Measurements from ENCODE around the gene TMTC1.
"Not testable (repeated sequence)": the region's sequence is repeated elsewhere in the genome, so short reads cannot be mapped to it uniquely, and the experiment has no call there.

The TMTC1 gene

GRCh38 chr12:29783773-29784666 lies at the start of gene TMTC1:
Gene TMTC1, minus strand, starts transcription at chr12:29783942. Its CDS starts 191 bp downstream, at chr12:29783751.
- no peak for DNase-seq

GRCh38 chr12:29831173-29831572 lies 47.4 kb upstream of the TMTC1 start:
- DNase-seq, result no peak

- no peak for DNase-seq
Observed at GRCh38 chr12:29830391-29830790, 46.6 kb upstream of the TMTC1 start.

DNA sequence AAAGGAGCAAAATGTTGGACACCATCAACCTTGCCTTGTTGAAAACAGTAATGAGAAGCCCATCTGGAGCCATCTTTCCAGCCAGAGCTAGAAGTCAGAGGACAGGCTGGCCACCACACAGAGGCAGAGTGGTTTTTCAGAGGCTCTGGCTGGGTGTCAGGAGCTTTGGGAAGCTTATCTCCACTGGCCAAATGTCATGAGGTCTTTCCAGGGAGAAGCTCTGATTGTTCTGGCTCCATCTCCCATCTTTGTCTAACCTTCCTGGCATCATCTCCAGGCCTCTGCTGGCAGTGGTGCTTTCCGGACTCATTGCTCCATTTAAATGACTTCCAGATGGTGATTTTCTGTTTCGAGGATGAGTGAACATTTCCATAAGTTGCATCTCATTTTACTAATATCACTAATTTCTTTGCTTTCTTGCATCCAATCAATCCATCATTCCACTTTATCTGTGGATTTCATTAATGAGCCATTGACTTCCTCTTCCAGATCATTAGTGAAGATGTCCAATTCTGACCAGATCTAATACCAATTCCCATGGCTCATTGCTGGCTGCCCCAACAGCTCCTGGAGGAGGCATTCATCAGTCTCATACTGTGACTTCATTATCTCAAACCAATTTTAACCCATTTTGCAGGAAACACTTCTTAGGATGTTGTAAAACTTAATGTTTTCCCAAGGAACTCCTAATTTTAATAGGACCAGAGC lies 35.3 kb upstream of the TMTC1 start:
- DNase-seq, result no peak

GRCh38 chr12:29816874-29817725 lies 33.4 kb upstream of the TMTC1 start:
- no peak for DNase-seq

GRCh38 chr12:29809616-29810361 lies 26.0 kb upstream of the TMTC1 start:
- not testable (repeated sequence) for DNase-seq

DNA sequence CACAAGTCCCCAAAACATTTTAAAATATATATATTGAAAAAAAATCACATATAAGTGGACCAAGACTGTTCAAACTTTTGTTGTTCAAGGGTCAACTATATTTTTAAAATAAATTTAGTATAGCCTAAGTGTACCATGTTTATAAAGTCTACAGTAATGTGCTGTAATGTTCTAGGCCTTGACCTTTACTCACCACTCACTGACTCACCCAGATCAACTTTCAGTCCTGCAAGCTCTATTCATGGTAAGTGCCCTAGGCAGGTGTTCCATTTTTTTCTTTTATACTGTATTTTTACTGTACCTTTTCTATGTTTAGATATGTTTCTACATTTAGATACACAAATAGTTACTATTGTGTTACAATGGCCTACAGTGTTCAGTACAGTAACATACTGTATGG lies 23.4 kb upstream of the TMTC1 start:
- no peak for DNase-seq

- DNase-seq, result no peak
Observed at GRCh38 chr12:29804019-29804418, 20.3 kb upstream of the TMTC1 start.

- no peak for DNase-seq
Observed at GRCh38 chr12:29799591-29799990, 15.8 kb upstream of the TMTC1 start.

- no peak for DNase-seq
Observed at GRCh38 chr12:29797565-29798355, 14.0 kb upstream of the TMTC1 start.

GRCh38 chr12:29796823-29797263 lies 13.1 kb upstream of the TMTC1 start:
- DNase-seq, result no peak

DNA sequence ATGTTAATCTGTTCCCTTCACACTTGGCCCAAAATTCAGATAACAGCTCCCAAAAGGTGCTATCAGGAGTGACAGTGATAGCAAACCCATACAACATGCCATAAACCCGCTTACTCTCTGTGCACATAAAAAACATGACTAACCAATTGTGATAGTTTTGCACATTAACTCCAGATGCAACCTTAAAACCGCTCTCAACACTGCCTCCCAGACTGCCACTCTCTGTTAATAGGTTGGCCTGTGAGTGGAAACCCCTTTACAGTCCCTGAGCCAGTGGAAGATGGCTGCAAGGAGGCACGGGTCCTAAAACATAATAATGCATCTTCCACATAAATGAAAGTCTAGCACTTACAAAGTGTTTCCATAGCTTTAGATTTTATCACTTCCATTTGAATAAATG lies 12.0 kb upstream of the TMTC1 start:
- DNase-seq, result no peak

- DNase-seq, result no peak
Observed at GRCh38 chr12:29794862-29795261, 11.1 kb upstream of the TMTC1 start.

DNA sequence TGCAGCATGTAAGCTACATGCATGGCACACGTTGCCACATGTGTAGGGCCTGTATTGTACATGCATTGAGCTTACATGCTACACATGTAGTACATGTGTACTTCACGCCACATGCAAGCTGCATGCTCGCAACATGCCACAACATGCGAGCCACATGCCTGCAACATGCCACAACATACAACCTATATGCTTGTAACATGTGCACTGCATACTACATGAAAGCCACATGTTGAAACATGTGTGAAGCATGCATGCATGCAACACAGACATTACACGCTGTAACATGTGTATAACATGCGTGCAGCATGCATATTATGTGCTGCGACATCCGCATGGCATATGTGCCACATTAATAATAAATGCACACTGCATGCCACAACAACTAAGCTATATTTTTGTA lies 9.1 kb upstream of the TMTC1 start:
- no peak for DNase-seq

DNA sequence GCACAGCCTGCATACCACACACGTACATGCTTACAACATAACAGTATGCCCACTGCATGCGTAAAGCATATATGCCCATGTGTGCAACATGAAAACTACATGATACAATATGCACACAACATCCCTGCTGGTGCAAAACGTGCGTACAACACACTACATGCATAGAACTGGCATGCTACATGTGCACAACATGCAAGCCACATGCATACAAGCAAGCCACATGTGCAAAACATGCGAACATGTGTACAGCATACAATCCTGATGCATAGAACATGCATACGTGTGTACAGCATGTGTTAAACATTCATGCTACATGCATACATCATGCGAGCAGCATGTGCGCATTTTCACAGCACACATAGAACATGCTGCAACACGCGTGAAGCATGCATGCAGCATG lies 8.4 kb upstream of the TMTC1 start:
- DNase-seq, result no peak

DNA sequence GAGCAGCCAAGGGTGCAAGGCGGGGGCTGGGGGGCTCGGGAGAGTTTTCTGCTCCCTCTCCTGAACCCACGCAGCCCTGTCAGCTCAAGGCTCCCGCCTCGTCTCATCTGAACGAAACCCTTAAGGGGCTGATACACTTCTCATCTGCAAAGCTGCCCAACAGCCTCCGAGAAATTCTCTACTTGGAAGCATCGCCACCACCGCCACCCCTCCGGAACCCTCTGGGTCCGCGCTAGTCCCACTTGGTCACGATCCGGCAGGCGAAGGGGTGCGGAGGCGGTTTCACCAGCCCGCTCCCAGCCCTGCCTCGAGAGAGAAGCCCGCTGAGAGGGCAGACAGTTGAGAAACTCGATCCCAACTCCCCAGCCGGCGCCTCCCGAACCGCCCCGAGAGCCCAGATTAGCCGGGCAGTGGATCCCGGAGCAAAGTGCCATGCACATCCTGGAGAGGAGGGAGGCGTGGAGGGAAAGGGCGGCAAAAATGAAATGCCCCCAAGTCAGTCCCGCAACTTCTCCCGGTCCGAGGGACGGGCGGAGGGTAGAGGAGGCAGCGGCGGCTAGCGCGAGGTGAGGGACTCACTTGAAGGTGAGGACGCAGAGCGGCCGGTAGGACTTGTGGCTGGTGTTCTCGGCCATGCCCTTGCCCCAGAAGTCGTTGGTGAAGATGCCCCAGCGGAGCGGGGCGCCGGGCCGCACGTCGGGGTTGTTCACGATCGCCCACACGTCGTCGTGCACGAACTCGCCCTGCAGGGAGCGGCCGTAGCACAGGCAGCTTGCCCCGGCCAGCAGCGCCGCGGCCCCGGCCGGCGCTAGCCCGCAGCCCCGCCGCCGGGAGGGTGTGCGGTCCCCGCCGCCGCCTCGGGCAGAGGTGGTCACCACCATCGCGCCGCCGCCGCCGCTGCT lies 620 bp downstream of the TMTC1 start:
- peak; percentile 8 for DNase-seq

DNA sequence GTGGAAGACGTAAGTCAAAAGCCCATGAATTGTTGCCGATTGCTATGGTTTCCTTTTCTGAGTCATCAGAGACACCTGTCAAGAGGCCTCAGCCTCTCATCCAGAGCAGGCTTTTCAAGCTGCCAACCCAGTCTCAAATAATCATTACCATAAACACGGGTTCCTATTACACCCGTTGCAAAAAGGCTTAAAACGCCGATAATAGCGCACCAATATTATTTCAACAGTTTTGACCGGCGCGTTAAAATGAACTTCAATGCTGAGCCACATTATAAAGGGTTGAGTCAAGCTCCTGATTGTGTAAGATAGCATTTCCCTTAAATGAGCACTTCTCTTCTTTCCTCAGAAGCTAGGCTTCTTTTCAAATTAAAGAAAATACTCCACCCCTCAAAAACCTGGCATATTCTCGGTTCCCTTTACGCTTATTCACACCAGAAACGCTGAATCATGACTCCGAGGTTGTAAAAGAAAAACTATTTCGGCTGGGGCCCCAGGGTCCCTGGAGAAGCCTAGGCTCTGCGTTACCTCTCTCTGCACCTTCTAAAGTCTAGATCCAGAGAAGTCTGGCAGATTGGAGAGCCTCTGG lies 1.4 kb downstream of the TMTC1 start:
- peak; percentile 24 for DNase-seq

DNA sequence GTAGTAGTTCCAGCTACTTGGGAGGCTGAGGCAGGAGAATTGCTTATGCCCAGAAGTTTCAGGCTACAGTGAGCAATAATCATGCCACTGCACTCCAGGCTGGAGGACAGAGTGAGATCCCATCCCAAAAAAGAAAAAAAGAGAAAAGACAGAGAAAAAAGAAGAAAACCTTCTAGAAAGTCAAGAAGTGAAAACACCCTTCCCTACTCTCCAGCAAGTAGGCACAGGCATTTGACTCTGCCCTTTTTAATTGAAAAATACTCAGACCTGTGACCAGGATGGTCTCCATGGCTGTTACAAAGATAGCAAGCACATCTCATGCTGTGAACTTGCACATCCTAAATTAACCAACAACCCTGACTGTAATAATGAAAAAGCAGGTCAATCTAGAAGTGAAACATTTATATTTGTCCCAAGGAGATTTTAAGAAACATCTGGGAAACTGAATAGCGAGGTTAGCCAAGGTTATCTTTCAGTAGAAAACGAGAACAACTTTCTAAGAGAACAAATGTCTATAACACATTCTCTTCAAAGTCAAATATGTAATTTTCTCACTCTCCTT lies 2.0 kb downstream of the TMTC1 start:
- DNase-seq, result no peak

DNA sequence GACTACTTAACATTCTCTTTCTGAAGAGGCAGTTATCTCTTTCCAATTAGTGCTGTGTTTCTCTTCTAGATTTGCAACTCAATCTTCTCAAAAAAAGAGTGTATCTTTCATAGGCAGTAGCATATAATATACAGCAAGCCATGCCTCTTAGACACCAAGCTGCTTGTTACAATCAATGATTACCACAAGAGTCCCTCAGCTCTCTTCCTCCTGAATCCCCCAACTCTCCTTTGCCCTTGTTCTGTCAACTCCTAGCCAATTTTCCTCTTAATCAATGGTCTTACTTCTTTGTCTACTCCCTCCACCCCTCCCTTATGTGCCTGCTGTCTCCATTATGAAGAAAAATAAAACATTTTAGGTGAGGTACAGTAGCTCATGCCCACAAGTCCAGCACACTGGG lies 2.6 kb downstream of the TMTC1 start:
- DNase-seq, result no peak

- no peak for DNase-seq
Observed at GRCh38 chr12:29780084-29780483, 3.7 kb downstream of the TMTC1 start.

Measured in NCI-H524 treated with DMSO at 0.1 percent for 48 hours (cell line).